ENCODE data around the gene MIDN.

The MIDN gene

GRCh38 chr19:1280636-1281568 lies 32.5 kb downstream of the MIDN start:
- H4K20me1 ChIP-seq (ENCODE audit: control insufficient read depth, insufficient read depth, low read depth, low read length) = peaks cover 5% of the 10 kb centered on the region
- TF ChIP-seq EZH2phosphoT487 (IDR thresholded peaks at IDR 0.05; ENCODE audit: borderline replicate concordance, low read length) (no peak), CTCF (IDR thresholded peaks at IDR 0.05; ENCODE audit: low read depth, low read length, poor library complexity, severe bottlenecking) (no peak)
- H3K9me2 ChIP-seq (replicated peaks; ENCODE audit: control insufficient read depth, low read length) = no peaks in the 10 kb centered on the region
- H3K4me2 ChIP-seq (ENCODE audit: low read length) = no peak overlapping the region
- peaks cover 48% of the 10 kb centered on the region for H3K36me3 ChIP-seq (ENCODE audit: control insufficient read depth, low read length)
- no peak overlapping the region for H3K4me3 ChIP-seq (ENCODE audit: low read length)
- no peaks in the 10 kb centered on the region; the same call in 1 of the 2 replicates for H3F3A ChIP-seq (ENCODE audit: control insufficient read depth, insufficient read depth)
- H3K27ac ChIP-seq (ENCODE audit: low read depth, low read length) = no peak overlapping the region
- H3K4me1 ChIP-seq (ENCODE audit: control insufficient read depth, low read length) = peaks cover 21% of the 10 kb centered on the region
- H3K79me2 ChIP-seq (ENCODE audit: control insufficient read depth, low read length) = peaks cover 13% of the 10 kb centered on the region
- peaks cover 23% of the 10 kb centered on the region for H3K27me3 ChIP-seq (ENCODE audit: control insufficient read depth, low read length)
- H3K9me3 ChIP-seq (ENCODE audit: control insufficient read depth, insufficient read depth, low read length) = no peaks in the 10 kb centered on the region

- Histone ChIP-seq H3K4me3 (ENCODE audit: low read length) (no peak overlapping the region), H3K27ac (ENCODE audit: low read depth, low read length) (no peak overlapping the region), H3K4me1 (ENCODE audit: control insufficient read depth, low read length) (peaks cover 13% of the 10 kb centered on the region), H4K20me1 (ENCODE audit: control insufficient read depth, insufficient read depth, low read depth, low read length) (peaks cover 5% of the 10 kb centered on the region), H3K36me3 (ENCODE audit: control insufficient read depth, low read length) (peaks cover 40% of the 10 kb centered on the region), H3K27me3 (ENCODE audit: control insufficient read depth, low read length) (peaks cover 27% of the 10 kb centered on the region), H3F3A (ENCODE audit: control insufficient read depth, insufficient read depth) (no peaks in the 10 kb centered on the region; the same call in 1 of the 2 replicates), H3K79me2 (ENCODE audit: control insufficient read depth, low read length) (peaks cover 5% of the 10 kb centered on the region), H3K9me2 (replicated peaks; ENCODE audit: control insufficient read depth, low read length) (no peaks in the 10 kb centered on the region), H3K4me2 (ENCODE audit: low read length) (no peak overlapping the region), H3K9me3 (ENCODE audit: control insufficient read depth, insufficient read depth, low read length) (no peaks in the 10 kb centered on the region)
- TF ChIP-seq EZH2phosphoT487 (IDR thresholded peaks at IDR 0.05; ENCODE audit: borderline replicate concordance, low read length) = no peak
Observed at GRCh38 chr19:1281569-1282287, 33.3 kb downstream of the MIDN start.

- Histone ChIP-seq H3K9me2 (replicated peaks; ENCODE audit: control insufficient read depth, low read length) (no peaks in the 10 kb centered on the region), H3K27ac (ENCODE audit: low read depth, low read length) (no peak overlapping the region), H3F3A (ENCODE audit: control insufficient read depth, insufficient read depth) (no peaks in the 10 kb centered on the region; the same call in 1 of the 2 replicates), H4K20me1 (ENCODE audit: control insufficient read depth, insufficient read depth, low read depth, low read length) (peaks cover 5% of the 10 kb centered on the region), H3K36me3 (ENCODE audit: control insufficient read depth, low read length) (peaks cover 30% of the 10 kb centered on the region), H3K4me1 (ENCODE audit: control insufficient read depth, low read length) (peaks cover 10% of the 10 kb centered on the region), H3K79me2 (ENCODE audit: control insufficient read depth, low read length) (no peaks in the 10 kb centered on the region), H3K4me3 (ENCODE audit: low read length) (no peak overlapping the region), H3K4me2 (ENCODE audit: low read length) (no peak overlapping the region), H3K9me3 (ENCODE audit: control insufficient read depth, insufficient read depth, low read length) (no peaks in the 10 kb centered on the region), H3K27me3 (ENCODE audit: control insufficient read depth, low read length) (peaks cover 34% of the 10 kb centered on the region)
- TF ChIP-seq EZH2phosphoT487 (IDR thresholded peaks at IDR 0.05; ENCODE audit: borderline replicate concordance, low read length) (no peak), CTCF (IDR thresholded peaks at IDR 0.05; ENCODE audit: low read depth, low read length, poor library complexity, severe bottlenecking) (no peak)
Observed at GRCh38 chr19:1282588-1283206, 34.3 kb downstream of the MIDN start.
